HG02840 (cell line): ENCODE measurements around the gene MMAB.

ENCODE experiments used
- ATAC-seq: cut with Tn5 transposase; IDR thresholded peaks from one replicate; pipeline ENCODE4 v1.9.1; 2021; ENCODE audit warnings: mild to moderate bottlenecking, moderate library complexity, moderate number of reproducible peaks; ENCODE audit not compliant: unreplicated experiment, low FRiP score

The MMAB gene

GRCh38 chr12:109587921-109588320 is 14.6 kb upstream of the MMAB start:
- ATAC-seq = no peak

DNA sequence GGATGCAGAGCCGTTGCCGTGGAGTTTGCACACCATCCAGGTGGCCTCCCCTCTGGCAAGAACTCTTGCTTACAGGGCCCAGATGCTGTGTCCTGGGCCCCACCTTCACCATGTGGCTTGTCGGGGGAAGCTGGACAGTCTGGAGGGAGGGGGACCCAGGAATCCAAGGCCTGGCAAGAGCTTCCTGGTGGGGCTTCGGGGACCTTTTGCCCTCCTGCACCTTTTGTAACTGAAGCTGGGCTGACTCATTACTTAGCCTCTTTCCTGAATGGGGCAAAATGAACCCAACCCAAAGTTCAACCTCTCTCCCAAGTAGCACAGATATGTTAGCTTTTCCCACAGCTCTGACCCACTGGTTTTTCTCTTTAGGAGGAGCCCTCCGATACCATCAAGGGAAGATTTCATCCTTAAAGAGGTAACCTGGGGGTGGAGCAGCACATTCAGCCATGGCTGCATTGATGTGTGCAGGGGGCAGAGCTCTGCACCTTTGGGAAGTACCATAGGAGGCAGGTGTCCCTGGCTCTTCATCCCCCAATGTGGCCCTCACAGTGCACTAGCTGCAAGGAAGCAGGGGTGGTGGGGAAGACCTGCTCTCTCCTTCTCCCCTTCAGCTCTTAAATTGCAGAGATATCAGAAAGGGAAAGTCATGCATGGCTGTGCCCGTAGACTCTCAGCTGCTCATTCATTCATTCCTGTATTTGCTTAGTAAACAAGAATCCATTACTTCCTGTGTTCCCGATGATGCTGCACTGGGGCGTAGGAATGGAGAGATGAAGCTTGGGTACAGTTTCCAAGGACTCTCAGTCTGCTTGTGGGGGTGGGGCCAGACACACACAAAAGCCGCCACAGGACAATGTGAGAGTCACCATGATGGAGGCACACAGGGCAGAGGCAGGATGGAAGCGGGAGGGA is 13.3 kb upstream of the MMAB start:
- ATAC-seq = no peak

DNA sequence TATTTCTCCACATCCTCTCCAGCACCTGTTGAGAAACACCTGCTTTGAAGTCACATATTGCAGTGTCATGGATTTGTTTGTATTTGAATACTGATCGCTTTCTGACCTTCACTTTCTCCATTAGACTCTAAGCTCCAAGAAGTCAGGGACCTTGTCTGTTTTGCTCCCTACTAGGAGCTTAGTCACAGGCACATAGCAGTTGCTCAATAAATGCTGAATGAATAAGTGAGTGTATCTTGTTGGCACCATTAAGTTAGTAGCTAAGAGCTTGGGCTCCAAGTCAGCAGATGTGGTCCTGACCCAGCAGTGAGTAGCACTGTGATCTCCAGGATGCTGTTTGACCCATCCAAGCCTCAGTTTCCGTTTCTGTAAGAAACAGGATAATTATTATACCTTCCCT is 10.4 kb upstream of the MMAB start:
- no peak for ATAC-seq

- ATAC-seq = no peak
These were observed 9.3 kb upstream of the MMAB start for GRCh38 chr12:109582636-109583035.

DNA sequence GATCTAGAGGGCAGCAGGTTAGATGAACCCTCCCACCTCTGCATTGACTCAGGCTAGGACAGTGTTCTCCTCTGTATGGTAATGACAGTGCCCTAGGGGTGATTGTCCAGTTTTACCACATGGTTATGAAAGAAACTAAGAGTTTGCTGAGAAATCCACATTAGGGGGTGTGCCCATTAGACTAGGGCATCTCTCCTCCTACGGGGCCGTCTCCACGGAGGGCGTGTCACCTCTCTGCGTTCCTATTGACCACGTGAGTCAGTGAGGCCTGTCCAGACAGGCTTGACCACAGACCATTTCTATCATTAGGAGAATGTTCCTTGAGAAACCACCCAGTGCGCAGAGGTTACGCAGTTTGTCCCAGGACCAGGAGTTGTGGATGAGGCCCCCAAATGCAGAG is 8.6 kb upstream of the MMAB start:
- no peak for ATAC-seq

GRCh38 chr12:109581334-109581691 is 8.0 kb upstream of the MMAB start:
- ATAC-seq = no peak

DNA sequence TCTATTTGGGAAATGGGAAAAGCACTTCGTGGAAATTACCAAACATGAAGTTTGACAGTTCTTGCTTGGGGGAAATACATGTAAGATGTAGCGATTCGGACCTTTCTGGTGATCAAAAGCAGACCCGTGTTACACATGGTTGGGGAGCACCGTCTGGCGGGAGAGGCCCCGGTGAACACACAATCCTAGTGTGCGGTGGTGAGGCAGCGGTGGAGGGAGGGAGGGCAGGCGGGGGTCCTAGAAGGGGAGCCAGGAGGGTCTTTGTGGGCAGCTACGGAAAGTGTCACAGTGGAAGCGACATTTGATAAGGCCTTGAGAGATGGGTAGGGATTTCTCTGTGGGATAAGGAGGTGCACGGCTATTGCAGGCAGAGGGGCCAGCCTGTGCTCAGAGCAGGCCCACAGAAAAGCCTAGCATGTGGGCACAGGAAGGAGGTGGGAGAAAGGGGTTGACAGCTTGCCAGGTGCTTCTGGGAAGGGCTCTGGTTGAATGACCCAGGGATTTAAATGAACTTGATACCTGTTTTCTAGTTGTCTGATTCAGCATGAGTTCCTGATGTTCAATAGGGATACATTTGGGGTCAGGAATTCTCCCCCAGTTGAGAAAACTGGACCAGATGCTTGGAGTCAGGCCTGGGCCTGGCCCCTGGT is 7.5 kb upstream of the MMAB start:
- ATAC-seq = no peak

DNA sequence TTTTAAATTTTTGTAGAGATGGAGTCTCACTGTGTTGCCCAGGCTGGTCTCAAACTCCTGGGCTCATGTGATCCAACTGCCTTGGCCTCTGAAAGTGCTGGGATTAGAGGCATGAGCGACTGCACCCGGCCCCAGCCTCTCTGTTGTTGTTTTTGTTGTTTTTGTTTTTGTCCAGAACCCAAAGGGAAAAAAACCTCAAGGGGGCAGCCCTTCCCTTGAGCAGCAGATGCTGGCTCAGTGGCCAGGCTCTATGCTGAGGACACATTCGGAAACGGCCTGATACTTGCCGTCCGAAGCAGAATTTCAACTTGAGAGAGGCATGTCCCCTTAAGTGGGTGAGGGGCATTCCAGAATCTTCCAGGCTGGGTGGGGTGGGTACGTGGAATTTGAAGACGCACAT is 7.0 kb upstream of the MMAB start:
- ATAC-seq = no peak

DNA sequence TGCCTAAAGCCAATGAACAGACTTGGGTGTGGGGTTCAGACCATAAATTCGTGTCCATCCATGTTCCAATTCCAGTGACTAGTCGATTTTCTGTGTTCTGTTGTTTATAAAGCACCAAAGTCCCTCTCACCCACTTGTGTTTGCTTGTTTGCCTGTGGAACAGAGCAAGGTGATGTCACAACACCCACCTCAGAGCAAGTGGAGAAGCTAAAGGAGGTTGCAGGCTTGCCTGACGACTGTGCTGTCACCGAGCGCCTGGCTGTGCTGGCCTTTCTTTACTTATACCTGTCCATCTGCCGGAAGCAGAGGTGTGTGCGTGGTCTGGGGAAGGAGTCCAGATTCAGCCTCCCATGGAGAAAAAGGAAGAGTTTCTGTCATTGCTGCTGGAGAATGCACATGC is 6.3 kb upstream of the MMAB start:
- ATAC-seq = no peak

- ATAC-seq = no peak
These were observed 5.1 kb upstream of the MMAB start for GRCh38 chr12:109578330-109578927.

DNA sequence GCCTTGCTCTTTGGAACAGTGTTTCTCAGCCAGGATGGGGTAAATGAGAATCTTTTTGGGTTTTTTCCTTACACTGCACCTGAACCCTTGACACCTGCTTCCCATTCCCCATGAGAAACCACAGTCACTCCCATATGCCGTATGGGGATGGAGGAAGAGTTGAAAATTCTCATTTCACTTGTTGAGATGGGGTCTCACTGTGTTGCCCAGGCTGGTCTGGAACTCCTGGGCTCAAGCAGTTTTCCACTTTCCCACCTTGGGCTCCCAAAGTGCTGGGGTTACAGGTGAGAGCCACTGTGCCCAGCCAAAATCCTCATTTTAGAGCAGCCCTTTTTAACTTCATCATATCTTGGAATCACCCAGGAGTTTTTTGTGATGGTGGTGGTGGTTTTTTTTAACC is 4.0 kb upstream of the MMAB start:
- ATAC-seq = no peak

DNA sequence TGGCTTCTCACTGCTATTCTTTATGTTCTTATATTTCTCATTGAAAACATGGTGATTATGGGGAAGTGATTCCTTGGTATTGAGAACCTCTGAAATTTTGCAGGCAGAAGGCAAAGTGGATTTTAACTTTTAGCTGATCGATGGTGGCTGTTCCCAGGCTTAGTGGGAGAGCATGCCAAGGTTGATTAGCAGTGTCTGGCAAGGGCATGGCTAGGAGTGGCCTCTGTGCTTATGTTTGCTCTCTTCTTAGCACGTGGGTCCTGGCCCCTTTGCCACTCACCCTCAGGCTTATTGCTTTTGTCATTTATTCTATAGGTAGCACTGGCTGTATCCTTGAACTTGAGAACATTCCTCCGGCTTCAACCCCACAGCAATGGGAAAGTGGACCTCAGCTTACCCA is 2.4 kb upstream of the MMAB start:
- no peak for ATAC-seq

DNA sequence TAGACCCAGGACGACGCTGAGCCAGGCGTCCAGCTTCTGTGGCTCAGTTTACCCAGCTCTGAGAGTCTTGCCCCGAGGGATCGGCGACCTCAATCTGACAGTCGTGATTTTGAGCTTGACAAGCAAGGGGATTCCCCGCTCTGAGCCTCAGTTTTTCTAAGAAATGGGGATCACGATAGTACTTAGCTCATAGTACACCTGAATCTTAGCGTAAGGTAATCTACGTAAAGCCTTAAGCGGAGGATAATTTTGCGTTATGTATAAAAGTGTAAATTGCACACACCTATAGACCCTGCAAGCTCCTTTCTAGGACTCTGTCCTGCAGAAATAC is 575 bp upstream of the MMAB start:
- no peak for ATAC-seq

GRCh38 chr12:109572506-109572845 is 828 bp downstream of the MMAB start:
- ATAC-seq = no peak

DNA sequence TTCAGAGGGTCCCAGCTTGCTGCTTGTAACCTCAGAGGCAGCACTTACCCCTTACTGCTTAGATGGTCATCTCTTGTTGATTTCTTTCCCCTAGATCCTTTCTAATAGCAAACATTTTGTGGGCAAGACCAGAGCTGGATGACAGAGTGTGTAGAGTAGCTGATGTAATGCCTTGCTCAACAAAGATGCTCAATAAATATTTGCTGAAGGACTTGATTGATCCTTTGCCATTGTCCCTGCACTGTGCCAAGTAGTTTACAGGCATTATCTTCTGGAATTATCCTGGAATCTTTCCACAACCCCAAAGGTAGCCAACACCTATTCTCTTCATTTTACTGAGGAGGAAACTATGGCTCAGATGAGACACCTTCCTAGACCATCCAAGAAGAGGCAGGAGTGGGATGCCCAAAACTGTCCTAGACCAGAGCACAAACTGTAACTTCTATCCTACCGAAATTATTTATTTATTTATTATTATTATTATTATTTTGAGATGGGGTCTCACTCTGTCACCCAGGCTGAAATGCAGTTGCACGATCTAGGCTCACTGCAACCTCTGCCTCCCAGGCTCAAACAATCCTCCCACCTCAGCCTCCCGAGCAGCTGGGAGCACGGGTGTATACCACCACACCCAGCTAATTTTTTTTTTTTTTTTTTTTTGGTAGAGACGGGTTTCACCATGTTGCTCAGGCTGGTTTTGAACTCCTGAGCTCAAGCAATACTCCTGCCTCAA is 1.4 kb downstream of the MMAB start:
- no peak for ATAC-seq

DNA sequence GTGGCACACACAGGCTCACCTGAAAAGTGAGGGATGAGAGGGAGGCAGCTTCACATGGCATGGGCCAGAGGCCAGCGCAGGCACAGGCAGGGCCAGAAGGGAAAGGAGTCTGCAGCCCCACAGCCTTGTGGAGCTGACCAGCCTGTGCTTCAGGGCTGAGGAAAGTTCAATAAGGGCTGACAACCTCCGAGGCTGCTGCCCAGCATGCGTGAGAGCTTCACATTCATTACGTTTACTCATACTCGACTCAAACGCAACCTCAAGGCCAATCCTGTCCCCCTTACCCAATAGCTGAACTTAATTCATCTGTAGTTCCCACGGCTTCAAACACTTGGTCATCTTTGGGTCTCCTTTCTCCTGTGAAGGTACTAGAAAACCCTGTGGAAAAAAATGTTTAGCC is 4.8 kb downstream of the MMAB start:
- ATAC-seq = no peak

DNA sequence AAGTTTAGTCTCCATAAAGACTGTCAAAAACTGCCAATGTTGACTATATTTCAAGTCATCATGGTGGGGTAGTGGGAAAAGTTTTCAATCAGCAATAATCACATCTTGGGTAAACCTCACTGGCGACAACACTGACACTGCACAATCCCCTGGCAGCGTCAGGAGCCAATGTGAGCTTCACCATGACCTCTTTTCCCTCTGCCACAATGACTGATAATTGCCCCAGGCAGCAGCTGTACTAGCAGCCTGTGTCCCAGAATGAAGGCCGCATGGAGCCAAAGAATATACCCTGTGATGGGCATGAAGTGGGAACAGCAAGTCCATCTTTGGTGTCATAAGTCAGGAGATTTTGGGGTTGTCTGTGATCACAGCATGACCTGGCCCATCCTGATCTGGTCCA is 5.3 kb downstream of the MMAB start:
- ATAC-seq = no peak

- ATAC-seq = no peak
These were observed 6.0 kb downstream of the MMAB start for GRCh38 chr12:109567296-109567695.

DNA sequence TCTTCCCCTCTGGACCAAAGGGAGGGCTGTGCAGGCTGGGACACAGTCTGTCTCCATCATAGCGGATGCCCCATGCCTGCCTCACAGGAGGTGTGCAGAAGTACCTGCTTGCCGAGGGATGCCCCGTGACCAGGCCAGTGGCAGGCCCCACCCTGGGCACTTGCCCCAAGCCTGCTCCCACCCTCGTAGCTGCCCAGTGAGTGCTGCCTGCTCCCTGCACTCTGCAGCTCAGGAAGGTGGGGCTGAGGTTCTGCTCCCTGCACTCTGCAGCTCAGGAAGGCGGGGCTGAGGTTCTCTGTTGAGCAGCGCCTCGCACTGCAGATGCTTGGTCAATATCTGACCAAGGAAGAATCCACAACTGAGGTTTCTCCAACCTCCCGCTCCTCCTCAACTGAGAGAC is 6.9 kb downstream of the MMAB start:
- ATAC-seq = no peak

DNA sequence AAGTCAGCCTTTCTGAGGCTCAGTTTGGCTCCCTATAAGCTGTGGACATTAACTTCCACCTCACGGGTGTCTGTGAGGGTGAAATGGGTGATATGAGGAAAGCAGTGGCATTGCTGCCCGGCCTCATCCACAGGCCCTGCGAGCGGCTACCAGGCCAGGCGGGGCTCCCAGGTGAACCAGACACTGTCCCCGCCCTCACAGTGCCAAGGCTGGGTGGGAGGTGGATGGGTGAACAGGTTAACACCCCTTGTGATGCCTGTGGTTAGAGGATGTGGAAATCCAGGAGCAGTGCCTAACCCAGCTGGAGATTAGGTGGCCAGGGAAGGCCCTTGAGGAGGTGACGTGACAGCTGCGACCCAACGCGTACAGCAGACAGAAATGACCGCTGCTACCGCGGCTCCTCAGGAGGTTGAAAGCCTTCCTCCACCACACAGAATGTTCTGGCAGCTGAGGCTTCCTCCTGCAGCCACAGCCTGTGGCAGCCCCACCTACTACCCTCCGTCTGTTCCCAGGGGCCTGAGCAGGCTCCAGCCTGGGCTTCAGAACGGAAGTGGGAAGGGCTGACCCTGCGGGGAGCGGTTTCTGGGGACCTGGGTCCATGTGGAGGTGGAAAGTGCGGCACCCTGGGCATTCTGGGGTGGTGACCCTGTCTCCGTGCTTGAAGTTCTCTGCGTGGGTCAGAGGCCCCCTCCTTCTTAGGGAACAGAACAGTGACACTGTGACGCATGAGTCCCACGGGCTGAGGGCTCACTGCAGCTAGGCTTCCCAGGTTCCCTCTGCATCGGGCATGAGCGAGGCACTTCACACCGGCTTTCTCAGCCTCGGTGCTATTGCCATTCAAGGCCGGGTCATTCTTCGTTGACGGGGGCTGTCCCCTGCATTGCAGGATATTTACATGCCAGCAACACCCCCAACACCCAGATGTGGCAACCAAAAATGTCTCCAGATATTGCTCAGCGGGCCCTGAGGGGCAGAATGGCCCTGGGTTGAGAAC is 9.7 kb downstream of the MMAB start:
- no peak for ATAC-seq
